GM10266 (cell line): ENCODE data around the gene LIN28B.

ENCODE experiments used
- DNase-seq: peaks from one replicate; pipeline ENCODE4 v3.0.0; 2012; ENCODE audit errors: extremely low spot score
- CTCF ChIP-seq: IDR thresholded peaks from 2 replicates; pipeline ENCODE4 v1.5.1; 2012; ENCODE audit warnings: mild to moderate bottlenecking, low read depth; ENCODE audit not compliant: control insufficient read depth, insufficient read depth; ENCODE audit errors: missing control alignments

Gene LIN28B

GRCh38 chr6:105057160-105057559, 100.3 kb downstream of the LIN28B start:
- no peak for TF ChIP-seq CTCF
- no peak for DNase-seq

GRCh38 chr6:105058316-105058715, 101.4 kb downstream of the LIN28B start:
- DNase-seq, result no peak
- TF ChIP-seq CTCF, result no peak

GRCh38 chr6:105058846-105059245, 101.9 kb downstream of the LIN28B start:
- no peak for DNase-seq
- TF ChIP-seq CTCF, result no peak

GRCh38 chr6:105066233-105066632, 109.3 kb downstream of the LIN28B start:
- DNase-seq, result no peak
- no peak for TF ChIP-seq CTCF

GRCh38 chr6:105066836-105067235, 109.9 kb downstream of the LIN28B start:
- DNase-seq, result no peak
- no peak for TF ChIP-seq CTCF

GRCh38 chr6:105067329-105067728, 110.4 kb downstream of the LIN28B start:
- DNase-seq, result no peak

GRCh38 chr6:105068407-105068806, 111.5 kb downstream of the LIN28B start:
- no peak for DNase-seq
- no peak for TF ChIP-seq CTCF

More at GRCh38 chr6:105067329-105067728, 110.4 kb downstream of the LIN28B start:
- no peak for TF ChIP-seq CTCF
